Activated T-cell treated with anti-CD3 and anti-CD28 coated beads, Interleukin-2, amount 50 U/mL, for 72 hours (primary cell): ENCODE measurements around the gene CAMTA1. TPM values are rescaled to one million over a fixed set of nuclear protein-coding genes. Genes with fewer than 3 reads are reported as not detected.

Source experiments
- ATAC-seq, 2 donors: fragments of 150-1000 bp; cut with Tn5 transposase; replicated peaks in 1 of 2; 2 replicates each; pipeline ENCODE4 v1.10.0; 2021; ENCODE audit warnings: moderate library complexity in 2 of 2, mild to moderate bottlenecking in 1 of 2
- DNase-seq, 2 donors: peaks; one replicate each; pipeline ENCODE4 v3.0.0; 2021 to 2022; ENCODE audit warnings: mixed read lengths in 1 of 2
- H3K27ac Mint-ChIP-seq: one replicate; pipeline ENCODE4 v1.8.0; 2022; ENCODE audit warnings: mild to moderate bottlenecking, moderate library complexity, mixed read lengths
- H3K27me3 Mint-ChIP-seq: one replicate; pipeline ENCODE4 v1.8.0; 2022; ENCODE audit warnings: low read depth, mixed read lengths
- H3K36me3 Mint-ChIP-seq, 2 donors: one replicate each; pipeline ENCODE4 v1.8.0; 2022; ENCODE audit warnings: mixed read lengths in 2 of 2, mild to moderate bottlenecking in 1 of 2; ENCODE audit not compliant: insufficient read depth in 2 of 2
- H3K4me1 Mint-ChIP-seq: one replicate; pipeline ENCODE4 v1.8.0; 2022; ENCODE audit warnings: low read depth, mixed read lengths
- H3K4me3 Mint-ChIP-seq, 2 donors: one replicate each; pipeline ENCODE4 v1.8.0; 2022; ENCODE audit warnings: mild to moderate bottlenecking in 2 of 2, mixed read lengths in 2 of 2, moderate library complexity in 2 of 2
- H3K9me3 Mint-ChIP-seq, 2 donors: one replicate each; pipeline ENCODE4 v1.8.0; 2022; ENCODE audit warnings: mixed read lengths in 2 of 2
- total RNA-seq, 2 donors: library from RNA; stranded (reverse); gene quantifications; one replicate each; pipeline ENCODE4 v1.2.3, GENCODE V29; 2022

Gene CAMTA1
- total RNA-seq, 2 donors from 2014 or later, result 47.8 to 63.3 TPM

- ATAC-seq (no peak), DNase-seq (no peak)
- Mint-ChIP-seq H3K27me3 (peaks cover 8% of the 10 kb centered on the region), H3K4me3 (no peak overlapping the region), H3K4me1 (no peaks in the 10 kb centered on the region), H3K9me3 (peaks cover 9 to 13% of the 10 kb centered on the region in 2 donors), H3K36me3 (peaks cover 2 to 3% of the 10 kb centered on the region in 2 donors), H3K27ac (no peak overlapping the region)
Observed at GRCh38 chr1:7267493-7267892, 482.2 kb downstream of the CAMTA1 start.

- peaks cover 2 to 3% of the 10 kb centered on the region in 2 donors for H3K36me3 Mint-ChIP-seq
- no peak overlapping the region for H3K27ac Mint-ChIP-seq
- no peaks in the 10 kb centered on the region for H3K4me1 Mint-ChIP-seq
- H3K4me3 Mint-ChIP-seq, result no peak overlapping the region
- peaks cover 8% of the 10 kb centered on the region for H3K27me3 Mint-ChIP-seq
- no peak for DNase-seq
- no peak for ATAC-seq
- H3K9me3 Mint-ChIP-seq, result peaks cover 9 to 13% of the 10 kb centered on the region in 2 donors
Observed at GRCh38 chr1:7268983-7269382, 483.7 kb downstream of the CAMTA1 start.

GRCh38 chr1:7269525-7269924 lies 484.3 kb downstream of the CAMTA1 start:
- DNase-seq (no peak), ATAC-seq (no peak)
- Mint-ChIP-seq H3K4me1 (no peaks in the 10 kb centered on the region), H3K9me3 (peaks cover 9 to 13% of the 10 kb centered on the region in 2 donors), H3K4me3 (no peak overlapping the region), H3K27me3 (peaks cover 8% of the 10 kb centered on the region), H3K36me3 (peaks cover 2 to 3% of the 10 kb centered on the region in 2 donors), H3K27ac (no peak overlapping the region)

- Mint-ChIP-seq H3K27me3 (peaks cover 9% of the 10 kb centered on the region), H3K4me1 (no peaks in the 10 kb centered on the region), H3K9me3 (peaks cover 5 to 6% of the 10 kb centered on the region in 2 donors), H3K36me3 (peaks cover 2 to 3% of the 10 kb centered on the region in 2 donors), H3K4me3 (no peak overlapping the region), H3K27ac (no peak overlapping the region)
- no peak for ATAC-seq
- DNase-seq, result no peak
Observed at GRCh38 chr1:7274256-7274655, 489.0 kb downstream of the CAMTA1 start.

- Mint-ChIP-seq H3K4me1 (no peaks in the 10 kb centered on the region), H3K4me3 (no peak overlapping the region), H3K36me3 (no peaks in the 10 kb centered on the region), H3K27me3 (peaks cover 10% of the 10 kb centered on the region), H3K27ac (no peak overlapping the region), H3K9me3 (no peaks in the 10 kb centered on the region)
- DNase-seq (no peak), ATAC-seq (no peak)
Observed at GRCh38 chr1:7278045-7278444, 492.8 kb downstream of the CAMTA1 start.

- peaks cover 19% of the 10 kb centered on the region for H3K27me3 Mint-ChIP-seq
- DNase-seq (no peak), ATAC-seq (no peak)
- H3K4me3 Mint-ChIP-seq, result no peak overlapping the region
- H3K27ac Mint-ChIP-seq, result no peak overlapping the region
- no peaks in the 10 kb centered on the region for H3K4me1 Mint-ChIP-seq
- H3K36me3 Mint-ChIP-seq, result no peaks in the 10 kb centered on the region
- H3K9me3 Mint-ChIP-seq, result no peaks in the 10 kb centered on the region
Observed at GRCh38 chr1:7278827-7279765, 493.8 kb downstream of the CAMTA1 start.

- Mint-ChIP-seq H3K27me3 (peaks cover 19% of the 10 kb centered on the region), H3K4me1 (no peaks in the 10 kb centered on the region), H3K4me3 (no peak overlapping the region)
Observed at GRCh38 chr1:7279769-7280168, 494.5 kb downstream of the CAMTA1 start.

GRCh38 chr1:7280347-7280960 lies 495.2 kb downstream of the CAMTA1 start:
- ATAC-seq, result no peak
- Mint-ChIP-seq H3K36me3 (no peaks in the 10 kb centered on the region), H3K4me3 (no peak overlapping the region), H3K9me3 (no peaks in the 10 kb centered on the region), H3K27ac (no peak overlapping the region), H3K4me1 (no peaks in the 10 kb centered on the region), H3K27me3 (peaks cover 19% of the 10 kb centered on the region)
- no peak for DNase-seq

More at GRCh38 chr1:7279769-7280168, 494.5 kb downstream of the CAMTA1 start:
- H3K9me3 Mint-ChIP-seq, result no peaks in the 10 kb centered on the region
- ATAC-seq (no peak), DNase-seq (no peak)
- no peak overlapping the region for H3K27ac Mint-ChIP-seq
- no peaks in the 10 kb centered on the region for H3K36me3 Mint-ChIP-seq

- DNase-seq (no peak), ATAC-seq (no peak)
- Mint-ChIP-seq H3K27me3 (peaks cover 19% of the 10 kb centered on the region), H3K9me3 (no peaks in the 10 kb centered on the region), H3K36me3 (no peaks in the 10 kb centered on the region), H3K4me1 (no peaks in the 10 kb centered on the region), H3K4me3 (no peak overlapping the region), H3K27ac (no peak overlapping the region)
Observed at GRCh38 chr1:7281821-7282220, 496.6 kb downstream of the CAMTA1 start.

- no peak for DNase-seq
- H3K9me3 Mint-ChIP-seq, result peaks cover 0 to 2% of the 10 kb centered on the region in 2 donors
- peaks cover 18% of the 10 kb centered on the region for H3K27me3 Mint-ChIP-seq
- H3K36me3 Mint-ChIP-seq, result no peaks in the 10 kb centered on the region
- ATAC-seq, result no peak
- H3K27ac Mint-ChIP-seq, result no peak overlapping the region
- no peaks in the 10 kb centered on the region for H3K4me1 Mint-ChIP-seq
- H3K4me3 Mint-ChIP-seq, result no peak overlapping the region
Observed at GRCh38 chr1:7284839-7285435, 499.7 kb downstream of the CAMTA1 start.

- H3K27ac Mint-ChIP-seq, result no peak overlapping the region
- no peak for ATAC-seq
- H3K4me1 Mint-ChIP-seq, result no peaks in the 10 kb centered on the region
- no peak for DNase-seq
- no peaks in the 10 kb centered on the region for H3K36me3 Mint-ChIP-seq
- H3K27me3 Mint-ChIP-seq, result peaks cover 18% of the 10 kb centered on the region
- no peak overlapping the region for H3K4me3 Mint-ChIP-seq
- H3K9me3 Mint-ChIP-seq, result peaks cover 0 to 2% of the 10 kb centered on the region in 2 donors
Observed at GRCh38 chr1:7285856-7286454, 500.7 kb downstream of the CAMTA1 start.

GRCh38 chr1:7287013-7287412 lies 501.8 kb downstream of the CAMTA1 start:
- no peak for DNase-seq
- Mint-ChIP-seq H3K4me3 (no peak overlapping the region), H3K4me1 (no peaks in the 10 kb centered on the region), H3K9me3 (peaks cover 0 to 2% of the 10 kb centered on the region in 2 donors), H3K27ac (no peak overlapping the region), H3K27me3 (peaks cover 18% of the 10 kb centered on the region), H3K36me3 (no peaks in the 10 kb centered on the region)
- ATAC-seq, result no peak

GRCh38 chr1:7288992-7289391 lies 503.7 kb downstream of the CAMTA1 start:
- no peak overlapping the region for H3K4me3 Mint-ChIP-seq
- no peaks in the 10 kb centered on the region for H3K36me3 Mint-ChIP-seq
- peaks cover 8% of the 10 kb centered on the region for H3K27me3 Mint-ChIP-seq
- no peaks in the 10 kb centered on the region for H3K4me1 Mint-ChIP-seq
- ATAC-seq (no peak), DNase-seq (no peak)
- H3K9me3 Mint-ChIP-seq, result peaks cover 0 to 2% of the 10 kb centered on the region in 2 donors
- H3K27ac Mint-ChIP-seq, result no peak overlapping the region
